ENCODE results near the gene EXOSC7. TPM values are rescaled to one million over a fixed set of nuclear protein-coding genes. Genes with fewer than 3 reads are reported as not detected.

Gene EXOSC7
- total RNA-seq, 2 experiments from 2014 or later, result 90.0 to 98.0 TPM

- CTCF ChIA-PET, result no interaction called here
- POLR2A ChIA-PET, result no interaction called here
Observed at GRCh38 chr3:44989636-44990373, 13.8 kb downstream of the EXOSC7 start.

GRCh38 chr3:44991326-44991725 is 15.3 kb downstream of the EXOSC7 start:
- POLR2A ChIA-PET, result no interaction called here

DNA sequence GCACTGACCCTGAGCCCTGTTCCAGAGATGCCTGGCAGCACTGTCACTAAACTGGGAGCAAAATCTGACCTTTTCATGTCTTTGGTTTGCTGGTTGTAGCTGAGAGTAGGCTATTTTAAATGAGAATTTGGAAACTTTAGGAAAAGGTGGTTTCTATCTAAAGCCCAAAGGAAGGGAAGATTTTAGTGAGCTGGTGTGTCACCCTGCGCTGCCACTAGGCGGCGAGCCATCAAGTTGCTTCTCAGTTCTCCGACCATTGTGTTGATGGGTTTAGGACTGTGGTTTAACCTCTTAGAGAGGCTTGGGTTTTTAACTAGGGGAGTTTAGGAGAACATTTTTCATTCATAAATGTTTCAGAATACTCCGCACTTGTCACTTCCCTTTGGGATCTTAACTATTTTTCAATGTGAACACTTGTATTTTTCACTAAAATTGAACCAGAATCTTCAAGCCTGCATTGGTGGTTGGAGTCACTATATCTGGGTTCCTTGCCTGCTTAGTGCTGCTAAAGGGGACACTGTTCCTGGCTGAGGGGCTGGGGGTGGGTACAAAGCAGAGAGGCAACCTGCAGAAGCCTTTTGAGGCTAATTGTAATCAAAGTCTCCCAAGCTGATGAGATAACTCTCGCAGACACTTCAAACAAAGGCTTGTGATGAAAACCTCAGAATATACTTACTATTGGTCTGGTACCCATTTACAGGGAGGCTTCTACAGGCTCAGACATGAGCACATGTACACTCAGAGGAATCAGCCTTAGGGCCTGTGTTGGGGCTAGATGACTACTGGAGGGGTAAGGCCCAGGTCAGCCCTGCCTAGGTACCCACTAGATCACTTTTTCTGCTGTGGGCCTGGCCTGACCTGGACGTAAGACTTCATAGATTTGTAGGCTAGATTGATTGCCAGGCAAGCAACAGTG is 16.8 kb downstream of the EXOSC7 start:
- ChIA-PET POLR2A (no interaction called here), CTCF (interaction anchor here (1.1 kb wide), 1 partner anchor 217 kb away, joined by 4 read pairs; no protein-coding TSS in a partner anchor)

More at GRCh38 chr3:44991326-44991725, 15.3 kb downstream of the EXOSC7 start:
- CTCF ChIA-PET, result interaction anchor here (1.1 kb wide), 1 partner anchor 10 kb away, joined by 3 read pairs; no protein-coding TSS in a partner anchor

- ChIA-PET POLR2A (no interaction called here), CTCF (interaction anchor here (1.1 kb wide), 1 partner anchor 216 kb away, joined by 4 read pairs; no protein-coding TSS in a partner anchor)
Observed at GRCh38 chr3:44993471-44994205, 17.6 kb downstream of the EXOSC7 start.

- ChIA-PET CTCF (interaction anchor here (0.6 kb wide), 1 partner anchor 42 kb away, joined by 4 read pairs; no protein-coding TSS in a partner anchor), POLR2A (no interaction called here)
Observed at GRCh38 chr3:44995142-44995770, 19.2 kb downstream of the EXOSC7 start.

DNA sequence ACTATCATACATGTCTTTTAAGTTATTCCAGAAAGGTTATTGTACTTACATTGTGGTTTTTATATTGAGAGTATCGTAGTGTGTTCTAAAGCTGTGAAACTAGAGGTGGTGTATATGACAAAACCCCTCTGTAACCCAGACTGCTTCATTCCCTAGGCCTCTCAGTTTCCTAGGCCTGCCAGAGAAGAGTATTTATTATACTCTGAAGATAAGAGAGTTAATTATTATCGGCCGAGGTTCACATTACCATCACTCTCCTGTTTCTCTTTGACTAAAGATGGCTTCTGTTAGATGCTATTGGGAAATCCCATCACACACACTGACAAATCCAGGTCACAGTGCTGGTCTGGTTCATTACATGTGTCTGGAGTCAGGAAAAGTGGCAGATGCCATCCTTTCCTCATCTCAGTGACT is 20.5 kb downstream of the EXOSC7 start:
- ChIA-PET POLR2A (no interaction called here), CTCF (no interaction called here)

DNA sequence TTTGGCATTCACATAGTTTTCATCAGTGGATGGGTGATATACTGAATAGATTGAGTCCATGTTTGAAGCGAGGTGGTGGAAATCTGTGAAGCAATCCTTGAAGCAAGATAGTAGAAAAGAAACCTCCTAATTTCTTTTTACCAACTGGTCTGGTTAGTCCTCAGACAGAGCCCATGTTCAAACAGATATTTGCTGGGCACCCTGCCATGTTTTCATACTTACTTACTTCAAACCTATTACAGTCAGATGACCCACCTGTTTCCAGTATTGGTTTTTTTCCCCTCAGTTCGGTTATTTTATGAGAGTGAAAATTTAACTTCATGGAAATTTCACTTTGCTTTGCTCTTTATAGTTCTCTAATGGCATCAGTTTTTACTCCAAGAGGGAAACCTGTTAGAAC is 23.7 kb downstream of the EXOSC7 start:
- CTCF ChIA-PET, result no interaction called here
- POLR2A ChIA-PET, result no interaction called here

GRCh38 chr3:45000823-45001222 is 24.8 kb downstream of the EXOSC7 start:
- ChIA-PET CTCF (interaction anchor here (0.9 kb wide), 1 partner anchor 10 kb away, joined by 3 read pairs; no protein-coding TSS in a partner anchor), POLR2A (no interaction called here)

DNA sequence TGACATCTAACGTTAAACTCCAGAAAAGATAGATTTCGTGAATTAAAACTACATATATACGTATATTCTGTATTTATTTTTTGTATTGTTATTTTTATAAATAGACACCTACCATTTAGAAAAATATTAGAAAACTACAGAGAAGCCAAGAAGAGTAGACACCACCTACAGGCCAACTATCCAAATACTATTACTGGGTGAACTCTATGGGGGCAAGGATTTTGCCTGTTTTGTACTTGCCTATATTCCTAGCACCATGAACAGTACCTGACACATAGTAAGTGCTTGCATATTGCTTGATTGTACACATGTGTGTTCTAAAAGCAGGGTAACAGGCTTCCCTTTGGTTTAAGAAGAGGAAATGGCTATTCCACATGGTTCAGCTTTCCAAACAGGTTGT is 25.7 kb downstream of the EXOSC7 start:
- POLR2A ChIA-PET, result no interaction called here
- CTCF ChIA-PET, result interaction anchor here (0.9 kb wide), 1 partner anchor 11 kb away, joined by 3 read pairs; no protein-coding TSS in a partner anchor

DNA sequence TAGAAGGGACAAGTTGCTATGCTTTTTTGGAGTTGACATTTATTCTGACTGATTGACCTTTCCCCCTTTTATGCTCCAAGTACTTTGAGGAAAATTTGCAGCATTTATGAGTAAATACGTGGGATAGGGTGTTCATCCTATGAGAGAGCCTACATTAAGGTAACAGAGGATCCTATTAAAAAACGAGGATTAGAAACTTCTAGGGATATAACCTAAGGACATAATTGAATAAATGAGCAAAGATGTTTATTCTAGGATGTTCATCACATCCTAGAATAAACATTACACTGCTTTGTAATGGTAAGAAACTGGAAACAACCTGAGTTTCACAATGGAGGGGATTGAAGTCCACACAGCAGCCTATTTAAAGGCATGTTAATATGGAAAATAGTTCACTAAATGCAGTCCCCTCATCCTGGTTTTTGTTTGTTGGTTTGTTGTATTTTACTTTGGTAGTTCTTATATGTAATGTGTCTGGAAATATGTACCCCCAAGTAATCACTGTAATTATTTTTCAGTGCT is 26.2 kb downstream of the EXOSC7 start:
- ChIA-PET POLR2A (no interaction called here), CTCF (interaction anchor here (0.6 kb wide), 1 partner anchor 210 kb away, joined by 3 read pairs; no protein-coding TSS in a partner anchor)

DNA sequence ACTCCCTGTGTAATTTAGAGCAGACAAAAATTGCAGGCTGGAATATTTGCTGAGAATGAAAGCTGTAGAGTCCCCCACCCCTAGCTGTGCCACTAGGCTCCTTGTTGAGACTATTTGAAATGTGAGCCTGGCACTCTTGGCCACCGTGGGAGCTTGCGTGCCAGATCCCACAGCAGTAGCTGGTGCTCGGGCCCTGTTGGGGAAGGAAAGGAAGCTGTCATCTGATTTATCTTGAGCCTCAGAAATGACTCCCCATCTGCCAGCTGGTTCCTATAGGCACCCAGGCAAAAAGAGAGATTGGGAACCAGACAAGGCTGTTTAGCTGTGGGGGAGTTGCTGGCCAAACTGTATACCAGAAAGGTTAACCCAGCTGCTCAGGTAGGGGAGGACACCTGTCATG is 26.7 kb downstream of the EXOSC7 start:
- POLR2A ChIA-PET, result no interaction called here
- CTCF ChIA-PET, result interaction anchor here (0.6 kb wide), 1 partner anchor 211 kb away, joined by 3 read pairs; no protein-coding TSS in a partner anchor

DNA sequence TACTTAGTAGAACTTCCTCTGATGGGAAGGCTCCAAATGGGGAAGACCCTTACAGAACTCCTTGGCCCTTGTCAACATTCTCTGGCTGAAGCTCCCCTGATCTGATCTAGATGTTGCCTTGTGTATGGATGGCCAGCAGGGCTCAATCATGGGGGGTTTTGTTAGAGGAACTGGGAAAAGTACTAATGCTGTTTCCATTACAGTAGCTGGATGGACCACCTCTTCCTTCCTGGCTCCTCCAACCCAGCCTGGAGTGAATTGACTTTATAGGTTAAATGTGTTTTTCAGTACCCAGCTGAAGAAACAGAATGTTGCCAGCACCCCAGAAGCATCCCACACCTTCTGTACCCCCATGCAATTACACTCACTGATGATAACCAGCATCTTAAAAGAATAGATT is 27.4 kb downstream of the EXOSC7 start:
- ChIA-PET CTCF (no interaction called here), POLR2A (no interaction called here)

GRCh38 chr3:45003859-45004258 is 27.8 kb downstream of the EXOSC7 start:
- ChIA-PET CTCF (no interaction called here), POLR2A (no interaction called here)

- POLR2A ChIA-PET, result no interaction called here
- CTCF ChIA-PET, result no interaction called here
Observed at GRCh38 chr3:45007091-45007490, 31.0 kb downstream of the EXOSC7 start.

GRCh38 chr3:45008117-45008516 is 32.1 kb downstream of the EXOSC7 start:
- POLR2A ChIA-PET, result no interaction called here
- CTCF ChIA-PET, result no interaction called here

DNA sequence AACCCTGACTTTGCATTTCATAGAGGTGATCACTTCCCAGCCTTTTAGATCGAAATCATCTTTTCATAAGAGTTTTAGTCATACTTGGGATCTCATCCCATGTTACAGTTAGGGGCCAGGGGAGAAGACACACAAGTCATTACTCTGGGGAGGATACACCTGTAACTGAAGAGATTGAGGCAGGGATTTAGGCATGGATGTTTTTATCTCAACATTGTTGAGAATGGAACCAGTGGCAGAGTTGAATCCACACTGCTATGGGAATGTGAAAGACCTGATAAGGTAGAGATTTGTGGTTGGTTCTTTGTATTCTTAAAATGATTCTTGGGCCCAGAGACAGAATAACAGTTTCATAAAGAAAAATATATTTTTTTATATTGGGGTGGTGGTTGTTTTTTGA is 33.8 kb downstream of the EXOSC7 start:
- CTCF ChIA-PET, result no interaction called here
- POLR2A ChIA-PET, result no interaction called here

DNA sequence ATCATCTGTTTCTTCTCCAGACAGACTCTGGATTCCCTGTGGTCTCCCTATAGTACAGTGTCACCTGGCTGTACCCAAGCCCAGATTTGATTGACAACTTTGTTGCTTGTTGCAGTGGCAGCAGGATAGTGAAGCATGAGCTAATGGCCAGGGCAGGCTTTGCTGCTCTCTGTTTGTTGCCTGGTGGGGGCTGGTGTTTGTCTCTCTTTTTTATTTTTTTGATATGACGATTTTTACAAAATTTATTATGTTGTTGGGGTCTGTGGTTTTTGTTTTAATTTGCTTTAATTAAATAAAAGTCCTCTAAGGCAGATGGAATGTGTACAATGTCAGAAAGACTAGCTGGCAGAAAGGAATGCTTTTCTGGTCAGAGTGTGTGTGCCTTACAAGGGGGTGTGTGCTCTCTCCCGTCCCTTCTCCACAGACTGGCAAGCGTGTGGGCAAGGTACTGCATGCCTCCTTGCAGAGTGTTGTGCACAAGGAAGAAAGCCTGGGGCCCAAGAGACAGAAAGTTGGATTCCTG is 34.8 kb downstream of the EXOSC7 start:
- ChIA-PET POLR2A (no interaction called here), CTCF (no interaction called here)

GRCh38 chr3:45011756-45012508 is 35.9 kb downstream of the EXOSC7 start:
- ChIA-PET CTCF (no interaction called here), POLR2A (interaction anchor here (0.5 kb wide), 1 partner anchor 648 kb away, joined by 5 read pairs; no protein-coding TSS in a partner anchor)
